ENCODE data around the gene KCTD6. TPM values are rescaled to one million over a fixed set of nuclear protein-coding genes. Genes with fewer than 3 reads are reported as not detected.

KCTD6 gene
- total and polyA plus RNA-seq, 8 donors: 5.4 to 16.7 (median 11.3) TPM; not detected in 2

DNA sequence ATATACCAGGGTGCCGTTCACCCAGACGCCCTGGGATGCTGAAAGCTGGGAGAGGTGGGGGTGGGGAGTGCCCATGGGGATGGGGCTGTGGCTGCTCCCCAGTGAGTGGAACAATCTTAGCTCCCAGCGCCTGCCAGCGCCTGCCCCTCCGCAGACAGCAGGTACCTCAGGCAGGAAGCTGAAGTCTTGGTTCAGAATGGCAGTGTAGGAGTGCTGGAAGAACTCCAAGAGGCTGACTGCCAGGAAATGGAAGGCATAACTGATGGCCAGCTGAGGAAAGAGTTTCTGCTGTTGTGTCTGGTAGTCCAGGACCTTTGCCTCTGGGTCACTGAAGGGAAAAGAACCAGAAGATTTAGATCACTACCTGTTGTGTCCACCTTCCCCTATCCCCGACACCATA lies 36.7 kb downstream of the KCTD6 start:
- WGBS, 5 donors: 26 to 52% (median 44%) methylated on average over 5 to 6 of the region's 6 CpGs
- H3K27me3 ChIP-seq: no peaks in the 10 kb centered on the region
- no peaks in the 10 kb centered on the region for H3K9me3 ChIP-seq
- H3K4me3 ChIP-seq: no peak overlapping the region
- H3K36me3 ChIP-seq: peaks cover 0 to 90% (median 27%) of the 10 kb centered on the region in 4 donors
- intact Hi-C loops (cut with DNase I; ENCODE audit: low total_unique reads): no loop called here
- H3K4me1 ChIP-seq: peaks cover 0 to 26% (median 12%) of the 10 kb centered on the region in 4 donors
- no peak overlapping the region for H3K27ac ChIP-seq
- peak; percentile 71 to 88 for DNase-seq
- TF ChIP-seq, protein P1, sequence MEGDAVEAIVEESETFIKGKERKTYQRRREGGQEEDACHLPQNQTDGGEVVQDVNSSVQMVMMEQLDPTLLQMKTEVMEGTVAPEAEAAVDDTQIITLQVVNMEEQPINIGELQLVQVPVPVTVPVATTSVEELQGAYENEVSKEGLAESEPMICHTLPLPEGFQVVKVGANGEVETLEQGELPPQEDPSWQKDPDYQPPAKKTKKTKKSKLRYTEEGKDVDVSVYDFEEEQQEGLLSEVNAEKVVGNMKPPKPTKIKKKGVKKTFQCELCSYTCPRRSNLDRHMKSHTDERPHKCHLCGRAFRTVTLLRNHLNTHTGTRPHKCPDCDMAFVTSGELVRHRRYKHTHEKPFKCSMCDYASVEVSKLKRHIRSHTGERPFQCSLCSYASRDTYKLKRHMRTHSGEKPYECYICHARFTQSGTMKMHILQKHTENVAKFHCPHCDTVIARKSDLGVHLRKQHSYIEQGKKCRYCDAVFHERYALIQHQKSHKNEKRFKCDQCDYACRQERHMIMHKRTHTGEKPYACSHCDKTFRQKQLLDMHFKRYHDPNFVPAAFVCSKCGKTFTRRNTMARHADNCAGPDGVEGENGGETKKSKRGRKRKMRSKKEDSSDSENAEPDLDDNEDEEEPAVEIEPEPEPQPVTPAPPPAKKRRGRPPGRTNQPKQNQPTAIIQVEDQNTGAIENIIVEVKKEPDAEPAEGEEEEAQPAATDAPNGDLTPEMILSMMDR (IDR thresholded peaks at IDR 0.05): no peak
- TF ChIP-seq EP300 (IDR thresholded peaks at IDR 0.05) (no peak), POLR2A (IDR thresholded peaks at IDR 0.05) (no peak), POLR2AphosphoS5 (IDR thresholded peaks at IDR 0.05) (no peak)

DNA sequence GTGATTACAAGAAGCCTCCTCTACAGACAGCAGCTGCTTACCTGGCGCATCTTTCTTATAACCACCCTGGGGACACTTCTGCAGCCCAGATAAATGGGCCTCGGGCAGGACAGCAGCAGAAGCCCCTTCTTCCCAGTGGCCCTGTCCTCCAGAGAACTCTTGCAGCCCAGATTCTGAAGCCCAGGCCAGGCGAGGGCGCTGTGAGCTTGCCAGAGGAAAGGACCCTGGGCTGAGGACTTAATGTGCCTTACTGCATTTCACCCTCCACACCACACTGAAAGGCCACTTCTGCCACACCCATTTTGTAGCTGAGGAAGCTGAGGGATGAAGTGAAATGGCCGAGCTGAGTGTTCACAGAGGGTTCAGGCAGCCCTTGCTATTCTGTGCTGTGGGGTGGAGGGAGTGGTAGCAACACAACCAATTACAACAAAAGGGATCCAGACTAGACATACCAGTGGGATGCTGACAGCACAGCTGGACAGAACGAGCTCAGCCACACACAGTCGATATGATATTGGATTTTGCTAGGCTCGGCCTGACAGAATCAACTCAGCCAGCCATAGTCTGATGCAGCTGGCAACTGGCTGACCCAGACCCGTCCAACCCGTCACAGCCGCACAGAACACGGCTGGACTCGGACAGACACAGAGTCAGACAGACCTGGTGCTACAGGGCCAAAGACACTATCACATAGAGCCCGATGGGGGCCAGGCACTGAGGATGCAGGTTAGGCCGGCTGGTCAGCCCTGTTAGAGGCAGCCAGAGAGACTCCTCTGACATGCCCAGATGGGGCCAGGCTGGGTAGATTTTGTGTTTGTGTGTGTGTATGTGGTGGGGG lies 37.8 kb downstream of the KCTD6 start:
- no peak overlapping the region for H3K4me3 ChIP-seq
- no peaks in the 10 kb centered on the region for H3K9me3 ChIP-seq
- H3K27ac ChIP-seq: no peak overlapping the region
- H3K4me1 ChIP-seq: peaks cover 0 to 26% (median 12%) of the 10 kb centered on the region in 4 donors
- 77 to 90% (median 83%) methylated on average over 8 to 15 of the region's 15 CpGs for WGBS, 5 donors
- H3K36me3 ChIP-seq: peaks cover 0 to 86% (median 25%) of the 10 kb centered on the region in 4 donors
- TF ChIP-seq POLR2AphosphoS5 (IDR thresholded peaks at IDR 0.05) (no peak), POLR2A (IDR thresholded peaks at IDR 0.05) (no peak), EP300 (IDR thresholded peaks at IDR 0.05) (no peak)
- TF ChIP-seq, protein P1 (IDR thresholded peaks at IDR 0.05): no peak
- intact Hi-C loops (cut with DNase I; ENCODE audit: low total_unique reads): loop anchor here (5.0 kb wide), 1 partner anchor 37 kb away; the partner anchor contains the start of gene KCTD6
- H3K27me3 ChIP-seq: no peaks in the 10 kb centered on the region
- DNase-seq: peak in 1 of 2 donors; percentile 43

DNA sequence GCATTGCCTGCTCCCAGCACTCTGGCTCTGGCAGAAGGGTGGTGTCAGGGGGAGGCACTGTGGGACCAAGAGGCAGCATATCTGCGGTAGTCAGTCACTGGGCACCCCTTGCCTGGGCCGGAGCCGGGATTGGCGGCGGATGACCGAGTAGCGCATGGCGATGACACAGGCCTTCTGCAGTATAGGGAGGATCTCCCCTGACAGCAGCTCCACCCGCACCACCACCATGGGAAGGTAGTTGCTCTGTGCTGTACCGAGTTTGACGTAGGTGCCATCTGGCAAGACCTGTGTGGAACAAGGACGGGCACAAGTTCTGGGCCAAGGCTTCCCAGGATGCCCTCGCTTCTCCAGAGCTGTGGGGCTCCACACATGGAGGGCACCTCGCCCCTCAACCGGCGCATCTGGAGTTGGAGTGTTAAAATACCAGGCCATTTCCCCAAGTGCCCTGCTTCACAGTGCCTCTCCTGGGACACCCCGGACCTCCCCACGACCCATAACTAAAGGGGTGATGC lies 38.5 kb downstream of the KCTD6 start:
- TF ChIP-seq EP300 (IDR thresholded peaks at IDR 0.05) (no peak), POLR2A (IDR thresholded peaks at IDR 0.05) (no peak), POLR2AphosphoS5 (IDR thresholded peaks at IDR 0.05) (no peak)
- TF ChIP-seq, protein P1 (IDR thresholded peaks at IDR 0.05): no peak
- no peak overlapping the region for H3K4me3 ChIP-seq
- no peaks in the 10 kb centered on the region for H3K9me3 ChIP-seq
- H3K27me3 ChIP-seq: no peaks in the 10 kb centered on the region
- no peak overlapping the region for H3K27ac ChIP-seq
- WGBS, 5 donors: 74 to 96% (median 93%) methylated on average over 5 to 18 of the region's 18 CpGs
- peaks cover 0 to 79% (median 26%) of the 10 kb centered on the region in 4 donors for H3K36me3 ChIP-seq
- peaks cover 2 to 31% (median 18%) of the 10 kb centered on the region in 4 donors for H3K4me1 ChIP-seq
- DNase-seq: no peak
- intact Hi-C loops (cut with DNase I; ENCODE audit: low total_unique reads): loop anchor here (5.0 kb wide), 1 partner anchor 38 kb away; the partner anchor contains the start of gene KCTD6

DNA sequence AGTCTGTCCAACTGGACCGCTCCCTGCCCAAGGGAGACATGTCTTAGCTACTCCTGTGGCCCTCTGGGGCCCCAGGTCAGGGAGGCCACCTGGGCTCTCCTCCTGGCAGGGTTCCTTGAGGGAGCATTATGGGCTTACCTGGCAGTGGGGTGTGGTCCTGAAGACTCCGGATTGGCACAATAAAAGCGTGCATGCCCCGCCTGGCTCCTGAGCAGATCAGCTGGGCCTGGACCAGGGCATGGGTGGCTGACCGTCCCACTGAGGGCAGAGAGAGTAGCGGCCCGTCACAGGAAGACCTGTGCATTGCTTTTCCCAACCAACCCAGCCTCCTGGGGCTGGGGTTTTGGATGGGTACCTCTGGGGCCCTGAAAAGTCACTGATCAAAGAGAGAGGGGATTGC lies 39.7 kb downstream of the KCTD6 start:
- Histone ChIP-seq H3K9me3 (no peaks in the 10 kb centered on the region), H3K4me1 (peaks cover 13 to 38% (median 29%) of the 10 kb centered on the region in 4 donors), H3K36me3 (peaks cover 0 to 68% (median 22%) of the 10 kb centered on the region in 4 donors), H3K27me3 (no peaks in the 10 kb centered on the region), H3K4me3 (no peak overlapping the region), H3K27ac (no peak overlapping the region)
- intact Hi-C loops (cut with DNase I; ENCODE audit: low total_unique reads): loop anchor here (5.0 kb wide), 1 partner anchor 39 kb away; the partner anchor contains the start of gene KCTD6
- WGBS, 5 donors: 80 to 97% (median 92%) methylated on average over 6 to 7 of the region's 7 CpGs
- TF ChIP-seq EP300 (IDR thresholded peaks at IDR 0.05) (no peak), POLR2A (IDR thresholded peaks at IDR 0.05) (no peak), POLR2AphosphoS5 (IDR thresholded peaks at IDR 0.05) (no peak)
- TF ChIP-seq, protein P1 (IDR thresholded peaks at IDR 0.05): no peak
- DNase-seq: no peak
